Gastroesophageal sphincter (tissue), 4 donors: ENCODE results near the gene ZFYVE28. TPM values are rescaled to one million over a fixed set of nuclear protein-coding genes. Genes with fewer than 3 reads are reported as not detected.

Source experiments
- ATAC-seq: fragments of 150-250 bp; one replicate; pipeline ENCODE4 v1.9.1; 2016; ENCODE audit warnings: mild to moderate bottlenecking, moderate library complexity
- H3K27ac ChIP-seq, 4 donors: fragments of 200-600 bp; sonication (generic) in 3 of 4; 1 replicate in 3 of 4; 2 replicates in 1 of 4; pipeline ENCODE4 v1.5.1; 2016 to 2019
- H3K27me3 ChIP-seq: fragments of 200-600 bp; sonication (generic); one replicate; pipeline ENCODE4 v1.5.1; 2019
- H3K36me3 ChIP-seq, 2 donors: fragments of 200-600 bp; sonication (generic); one replicate each; pipeline ENCODE4 v1.5.1; 2019; ENCODE audit warnings: control low read depth in 1 of 2
- H3K4me1 ChIP-seq, 3 donors: fragments of 200-600 bp; sonication (generic); 1 replicate in 2 of 3; 2 replicates in 1 of 3; pipeline ENCODE4 v1.5.1; 2016 to 2019; ENCODE audit warnings: control low read depth in 2 of 3
- H3K4me3 ChIP-seq, 2 donors: fragments of 200-600 bp; sonication (generic); one replicate each; pipeline ENCODE4 v1.5.1; 2019; ENCODE audit warnings: mild to moderate bottlenecking in 1 of 2, moderate library complexity in 1 of 2
- H3K9me3 ChIP-seq, 3 donors: fragments of 200-600 bp; sonication (generic); one replicate each; pipeline ENCODE4 v1.5.1; 2017 to 2019; ENCODE audit warnings: control low read depth in 2 of 3
- EP300 ChIP-seq: sonication (generic); formaldehyde crosslinking; IDR thresholded peaks from one replicate; pipeline ENCODE4 v1.6.1; 2017; ENCODE audit warnings: antibody characterized with exemption, mild to moderate bottlenecking
- POLR2A ChIP-seq, 2 donors: fragments of 450-650 bp; IDR thresholded peaks; one replicate each; pipeline ENCODE4 v1.6.1; 2017; ENCODE audit warnings: antibody characterized with exemption in 2 of 2, mild to moderate bottlenecking in 2 of 2, moderate library complexity in 1 of 2
- POLR2AphosphoS5 ChIP-seq: sonication (generic); formaldehyde crosslinking; IDR thresholded peaks from one replicate; pipeline ENCODE4 v1.6.1; 2017; ENCODE audit warnings: antibody characterized with exemption
- WGBS, 2 donors: methylation state at CpG; one replicate each; pipeline ENCODE4 v1.1.5; 2018; ENCODE audit warnings: low coverage in 1 of 2; 5-methylcytosine and 5-hydroxymethylcytosine counted together
- total RNA-seq, 4 donors: library from RNA; depleted of rRNA; stranded (reverse); fragments of >200 nt; gene quantifications; one replicate each; pipeline ENCODE4 v1.1.0, GENCODE V29; 2016
- TF ChIP-seq, protein P1 (sequence below), 4 experiments: fragments of 200-600 bp in 2 of 4; fragments of 450-650 bp in 2 of 4; sonication (generic) in 1 of 4; IDR thresholded peaks; one replicate each; pipeline ENCODE4 v1.5.1; 2017 to 2019; ENCODE audit warnings: antibody characterized with exemption in 4 of 4, mild to moderate bottlenecking in 2 of 4, moderate library complexity in 2 of 4

ZFYVE28 gene
- total RNA-seq, 4 donors from 2014 or later: 4.4 to 12.0 (median 8.2) TPM

DNA sequence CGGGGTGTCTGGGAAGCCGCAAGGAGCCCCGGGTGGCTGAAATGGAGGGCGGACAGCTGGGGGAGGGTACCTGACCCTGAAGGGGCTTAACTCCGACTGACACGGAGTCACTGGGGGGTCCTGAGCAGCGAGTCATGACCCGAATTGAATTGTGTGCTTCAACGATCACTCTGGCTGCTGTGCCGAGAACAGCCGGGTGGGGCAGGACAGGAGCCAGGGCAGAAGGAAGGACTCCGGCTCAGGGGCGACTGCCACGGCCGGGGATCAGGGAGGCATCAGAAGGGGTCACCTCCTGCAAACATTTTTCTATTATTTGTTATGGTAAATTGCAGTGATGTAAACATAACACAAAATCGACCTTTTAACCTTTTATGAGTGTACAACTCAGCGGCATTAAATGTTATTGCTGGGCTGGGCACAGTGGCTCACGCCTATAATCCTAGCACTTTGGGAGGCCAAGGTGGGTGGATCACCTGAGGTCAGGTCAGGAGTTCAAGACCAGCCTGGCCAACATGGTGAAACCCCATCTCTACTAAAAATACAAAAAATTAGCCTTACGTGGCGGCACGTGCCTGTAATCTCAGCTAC, 21.6 kb downstream of the ZFYVE28 start:
- Histone ChIP-seq H3K4me1 (peaks cover 2 to 6% (median 5%) of the 10 kb centered on the region in 3 donors), H3K36me3 (no peaks in the 10 kb centered on the region), H3K27ac (no peak overlapping the region), H3K4me3 (no peak overlapping the region), H3K27me3 (peaks cover 4% of the 10 kb centered on the region), H3K9me3 (no peaks in the 10 kb centered on the region)
- WGBS, 2 donors: 73 to 77% methylated on average over 8 to 11 of the region's 21 CpGs
- no peak for ATAC-seq
- TF ChIP-seq POLR2A (IDR thresholded peaks at IDR 0.05): no peak
- TF ChIP-seq, protein P1, sequence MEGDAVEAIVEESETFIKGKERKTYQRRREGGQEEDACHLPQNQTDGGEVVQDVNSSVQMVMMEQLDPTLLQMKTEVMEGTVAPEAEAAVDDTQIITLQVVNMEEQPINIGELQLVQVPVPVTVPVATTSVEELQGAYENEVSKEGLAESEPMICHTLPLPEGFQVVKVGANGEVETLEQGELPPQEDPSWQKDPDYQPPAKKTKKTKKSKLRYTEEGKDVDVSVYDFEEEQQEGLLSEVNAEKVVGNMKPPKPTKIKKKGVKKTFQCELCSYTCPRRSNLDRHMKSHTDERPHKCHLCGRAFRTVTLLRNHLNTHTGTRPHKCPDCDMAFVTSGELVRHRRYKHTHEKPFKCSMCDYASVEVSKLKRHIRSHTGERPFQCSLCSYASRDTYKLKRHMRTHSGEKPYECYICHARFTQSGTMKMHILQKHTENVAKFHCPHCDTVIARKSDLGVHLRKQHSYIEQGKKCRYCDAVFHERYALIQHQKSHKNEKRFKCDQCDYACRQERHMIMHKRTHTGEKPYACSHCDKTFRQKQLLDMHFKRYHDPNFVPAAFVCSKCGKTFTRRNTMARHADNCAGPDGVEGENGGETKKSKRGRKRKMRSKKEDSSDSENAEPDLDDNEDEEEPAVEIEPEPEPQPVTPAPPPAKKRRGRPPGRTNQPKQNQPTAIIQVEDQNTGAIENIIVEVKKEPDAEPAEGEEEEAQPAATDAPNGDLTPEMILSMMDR (IDR thresholded peaks at IDR 0.05): no peak
- no peak for TF ChIP-seq POLR2AphosphoS5
- no peak for TF ChIP-seq EP300

DNA sequence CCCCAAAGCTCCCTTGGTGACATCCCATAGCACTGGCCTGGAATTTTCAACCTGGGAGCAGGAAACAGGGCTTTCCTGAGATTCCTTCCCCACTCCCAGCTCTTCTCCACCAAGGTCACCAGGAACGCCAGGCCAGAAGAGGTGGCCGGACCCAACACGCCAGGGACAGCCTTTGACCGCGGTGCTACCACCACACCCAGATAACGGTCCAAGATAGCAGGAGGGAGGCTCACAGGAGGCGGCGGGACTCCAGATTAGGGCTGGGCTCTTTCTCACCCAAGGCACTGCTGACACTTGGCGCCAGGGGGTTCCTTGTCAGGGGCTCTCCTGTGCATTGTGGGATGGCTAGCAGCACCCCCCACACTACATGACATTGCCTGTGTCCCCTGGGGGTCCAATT, 22.9 kb downstream of the ZFYVE28 start:
- Histone ChIP-seq H3K9me3 (no peaks in the 10 kb centered on the region), H3K4me1 (peaks cover 0 to 3% (median 0%) of the 10 kb centered on the region in 3 donors), H3K27ac (no peak overlapping the region), H3K36me3 (no peaks in the 10 kb centered on the region), H3K27me3 (peaks cover 4% of the 10 kb centered on the region), H3K4me3 (no peak overlapping the region)
- ATAC-seq: no peak
- WGBS, 2 donors: no CpG with 5 or more reads among the region's 9 CpGs
- TF ChIP-seq POLR2AphosphoS5 (no peak), POLR2A (IDR thresholded peaks at IDR 0.05) (no peak), EP300 (no peak)
- TF ChIP-seq, protein P1 (IDR thresholded peaks at IDR 0.05): no peak

DNA sequence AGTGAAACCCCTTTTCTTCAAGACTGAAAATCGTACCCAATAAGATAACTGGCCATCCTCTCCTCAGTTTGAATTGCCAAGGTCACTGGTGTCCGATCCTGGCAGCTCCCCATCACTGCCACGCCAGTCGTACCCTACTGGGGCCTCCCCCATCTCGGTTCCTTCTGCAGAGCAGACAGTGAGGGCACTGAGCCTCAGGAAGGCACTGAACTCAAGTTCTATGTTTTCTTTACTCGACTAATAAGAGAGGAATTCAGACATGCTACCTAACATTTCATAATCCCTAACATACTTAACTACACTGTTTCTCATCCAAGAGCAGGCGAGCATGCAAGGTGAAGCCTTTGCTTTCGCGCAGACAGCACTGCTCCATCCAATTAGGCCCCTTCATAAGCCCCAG, 23.4 kb downstream of the ZFYVE28 start:
- H3K27me3 ChIP-seq: peaks cover 4% of the 10 kb centered on the region
- no peak overlapping the region for H3K4me3 ChIP-seq
- ATAC-seq: no peak
- peaks cover 0 to 3% (median 0%) of the 10 kb centered on the region in 3 donors for H3K4me1 ChIP-seq
- 92 to 100% methylated on average over 1 to 8 of the region's 9 CpGs for WGBS, 2 donors
- H3K36me3 ChIP-seq: no peaks in the 10 kb centered on the region
- H3K27ac ChIP-seq: no peak overlapping the region
- TF ChIP-seq, protein P1 (IDR thresholded peaks at IDR 0.05): no peak
- no peak for TF ChIP-seq POLR2A (IDR thresholded peaks at IDR 0.05)
- TF ChIP-seq EP300: no peak
- no peak for TF ChIP-seq POLR2AphosphoS5
- no peaks in the 10 kb centered on the region for H3K9me3 ChIP-seq

DNA sequence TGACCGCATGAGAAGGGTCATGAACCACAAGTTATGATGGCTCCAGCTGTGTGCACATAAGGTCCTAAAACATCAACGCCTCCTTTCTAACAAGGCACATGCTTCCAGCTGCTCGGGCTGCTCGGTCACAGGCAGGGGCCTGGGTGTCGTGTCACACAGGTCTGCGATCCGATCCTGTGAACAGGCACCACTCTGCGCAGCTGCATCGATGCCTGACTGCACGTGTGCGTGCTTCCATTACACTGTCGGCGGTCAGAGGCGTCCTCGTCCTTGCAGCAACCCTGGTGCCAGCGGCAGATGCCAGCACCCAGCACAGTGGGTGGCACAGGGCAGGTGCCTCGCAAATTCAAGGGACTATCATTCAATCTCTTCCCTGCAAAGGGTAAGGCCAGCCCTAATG, 23.9 kb downstream of the ZFYVE28 start:
- TF ChIP-seq POLR2A (IDR thresholded peaks at IDR 0.05) (no peak), POLR2AphosphoS5 (no peak), EP300 (no peak)
- TF ChIP-seq, protein P1 (IDR thresholded peaks at IDR 0.05): no peak
- no peak for ATAC-seq
- Histone ChIP-seq H3K4me3 (no peak overlapping the region), H3K27ac (no peak overlapping the region), H3K36me3 (no peaks in the 10 kb centered on the region), H3K27me3 (peaks cover 4% of the 10 kb centered on the region), H3K4me1 (peaks cover 0 to 3% (median 0%) of the 10 kb centered on the region in 3 donors), H3K9me3 (no peaks in the 10 kb centered on the region)
- no CpG with 5 or more reads among the region's 17 CpGs for WGBS, 2 donors
